ENCODE results near the gene PTK7.
A peak's percentile ranks its signal among the peaks of the same experiment; 100 is the strongest.

PTK7 gene

DNA sequence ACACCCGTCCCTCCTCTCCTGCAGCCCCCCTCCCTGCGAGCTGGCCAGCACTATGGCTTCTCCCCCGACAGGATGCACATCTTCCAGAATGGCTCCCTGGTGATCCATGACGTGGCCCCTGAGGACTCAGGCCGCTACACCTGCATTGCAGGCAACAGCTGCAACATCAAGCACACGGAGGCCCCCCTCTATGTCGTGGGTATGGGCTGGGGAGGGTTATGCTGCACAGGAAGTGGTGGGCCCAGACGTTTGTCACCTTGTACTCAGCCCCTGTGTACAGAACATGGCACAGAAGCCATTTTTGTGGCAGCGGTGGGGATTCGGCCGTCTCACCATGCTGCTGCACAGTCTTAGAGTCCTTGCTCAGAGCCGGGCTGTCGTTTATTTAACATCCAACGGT, 66.0 kb downstream of the PTK7 start:
- DNase-seq (ENCODE audit: low read depth in 2 of 3, low spot score in 2 of 3), result peak in 1 of 3 experiments; percentile 4

DNA sequence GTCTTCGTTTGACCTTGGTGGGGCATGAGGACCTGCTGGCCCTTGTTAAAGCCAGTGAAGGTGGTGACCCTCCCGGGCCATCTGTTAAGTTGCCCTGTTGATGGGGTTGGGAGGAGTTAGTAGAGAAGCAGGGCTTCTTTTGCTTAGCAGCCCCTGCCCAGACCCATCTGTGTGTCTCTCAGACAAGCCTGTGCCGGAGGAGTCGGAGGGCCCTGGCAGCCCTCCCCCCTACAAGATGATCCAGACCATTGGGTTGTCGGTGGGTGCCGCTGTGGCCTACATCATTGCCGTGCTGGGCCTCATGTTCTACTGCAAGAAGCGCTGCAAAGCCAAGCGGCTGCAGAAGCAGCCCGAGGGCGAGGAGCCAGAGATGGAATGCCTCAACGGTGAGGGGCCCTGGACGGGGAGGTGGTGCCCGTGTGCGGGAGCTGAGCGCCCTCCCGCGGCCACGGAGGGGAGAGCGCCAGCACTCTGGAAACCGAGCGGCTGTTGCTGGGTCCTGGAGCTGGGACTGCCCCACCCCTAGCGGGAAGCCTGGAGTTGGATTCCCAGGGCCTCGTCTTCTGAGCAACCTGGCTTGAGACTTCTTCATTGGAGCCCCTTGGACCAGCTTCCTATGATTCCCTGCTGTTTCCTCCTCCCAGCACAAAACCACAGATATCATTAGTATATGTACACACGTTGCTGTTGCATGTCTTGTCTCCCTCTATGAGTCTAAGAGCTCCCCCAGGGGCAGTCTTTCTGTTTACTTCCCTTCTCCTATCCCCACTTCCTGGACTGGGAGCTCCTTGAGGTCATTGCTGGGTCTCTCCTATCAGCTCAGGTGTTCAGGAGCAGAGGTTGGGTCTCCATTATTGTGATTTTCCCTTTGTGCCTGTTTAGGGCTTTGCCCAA, 67.4 kb downstream of the PTK7 start:
- peak; percentile 63 to 70 (median 64) for DNase-seq (ENCODE audit: low read depth in 2 of 3, low spot score in 2 of 3)

DNA sequence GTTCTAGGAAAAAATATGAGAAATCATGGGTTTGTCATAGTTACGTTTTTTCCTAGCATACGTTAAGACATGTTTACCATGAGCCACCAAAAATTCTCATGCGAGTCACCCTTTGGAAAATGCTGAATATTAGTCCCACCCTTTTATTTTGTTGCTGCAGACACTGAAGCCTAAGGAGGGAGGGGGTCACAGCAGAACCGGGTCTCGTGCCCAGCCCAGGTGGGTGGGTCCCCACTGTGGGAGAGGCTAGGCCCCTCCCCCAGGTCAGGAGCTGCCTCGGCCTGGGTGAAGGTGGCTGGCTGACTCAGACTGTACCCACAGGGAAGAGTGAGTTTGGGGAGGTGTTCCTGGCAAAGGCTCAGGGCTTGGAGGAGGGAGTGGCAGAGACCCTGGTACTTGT, 68.8 kb downstream of the PTK7 start:
- DNase-seq (ENCODE audit: low read depth in 2 of 3, low spot score in 2 of 3), result no peak

DNA sequence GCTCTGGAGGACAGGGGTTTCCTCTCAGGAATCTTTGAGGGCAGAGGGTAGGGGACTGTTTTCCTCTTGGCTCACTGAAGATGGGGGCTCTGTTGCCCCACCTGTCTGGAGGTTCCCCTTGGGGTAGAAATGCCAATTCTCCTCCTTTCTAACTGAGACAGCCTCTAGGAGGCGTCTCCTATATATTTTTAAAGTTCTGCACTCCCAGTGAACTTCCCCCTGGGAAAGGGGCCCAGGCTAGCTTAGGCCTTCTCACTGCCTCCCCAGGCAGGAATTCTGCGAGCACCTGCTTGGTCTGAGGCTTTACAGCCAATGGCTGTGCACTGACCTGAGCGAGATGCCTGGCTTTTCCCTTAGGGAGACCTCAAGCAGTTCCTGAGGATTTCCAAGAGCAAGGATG, 70.1 kb downstream of the PTK7 start:
- no peak for DNase-seq (ENCODE audit: low read depth in 2 of 3, low spot score in 2 of 3)

DNA sequence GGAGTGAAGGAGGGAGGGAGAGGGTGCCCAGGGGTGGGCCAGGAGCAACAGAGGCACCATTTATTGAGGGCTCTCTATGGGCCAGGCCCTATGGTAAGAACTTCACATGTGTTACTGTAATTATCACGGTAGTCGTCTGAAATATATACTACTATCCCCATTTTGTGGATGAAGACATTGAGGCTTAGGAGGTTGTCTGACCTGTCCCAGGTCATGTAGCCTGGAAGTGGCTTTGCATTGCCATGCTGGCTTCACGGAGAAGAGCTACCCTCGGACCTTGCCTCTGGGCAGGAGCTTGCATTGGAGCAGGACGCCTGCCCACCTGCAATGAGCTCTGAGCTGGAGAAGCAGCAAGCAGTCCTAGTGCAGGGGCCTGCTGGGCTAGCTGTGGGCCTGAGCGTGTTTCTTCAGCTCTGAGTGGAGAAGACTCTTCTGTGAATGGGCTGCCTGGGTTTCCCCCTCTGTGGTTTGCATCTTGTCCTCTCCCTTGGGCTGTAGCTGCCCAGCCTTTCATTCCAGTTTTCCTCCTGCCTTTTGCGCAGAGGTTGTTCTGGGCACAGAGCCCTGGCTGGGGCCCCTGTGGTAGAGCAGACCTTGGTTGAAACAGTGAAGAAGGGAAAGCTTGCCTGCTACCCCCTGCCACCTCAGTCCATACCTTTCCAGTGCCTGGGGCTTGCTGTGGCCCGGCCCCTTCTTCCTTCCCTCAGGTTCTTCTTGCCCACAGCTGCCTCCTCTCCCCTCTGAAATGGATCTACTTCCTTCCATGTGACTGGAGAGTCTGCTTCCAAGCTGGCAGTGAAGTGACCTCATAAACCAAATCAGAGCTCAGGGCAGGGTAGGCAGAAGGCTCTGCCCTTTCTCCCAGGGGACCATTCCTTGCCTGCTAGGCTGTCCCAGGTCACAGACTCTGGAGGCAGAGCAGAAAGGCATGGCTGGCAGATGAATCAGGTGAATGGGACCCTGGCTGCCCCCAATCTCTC, 70.9 kb downstream of the PTK7 start:
- no peak for DNase-seq (ENCODE audit: low read depth in 2 of 3, low spot score in 2 of 3)

DNA sequence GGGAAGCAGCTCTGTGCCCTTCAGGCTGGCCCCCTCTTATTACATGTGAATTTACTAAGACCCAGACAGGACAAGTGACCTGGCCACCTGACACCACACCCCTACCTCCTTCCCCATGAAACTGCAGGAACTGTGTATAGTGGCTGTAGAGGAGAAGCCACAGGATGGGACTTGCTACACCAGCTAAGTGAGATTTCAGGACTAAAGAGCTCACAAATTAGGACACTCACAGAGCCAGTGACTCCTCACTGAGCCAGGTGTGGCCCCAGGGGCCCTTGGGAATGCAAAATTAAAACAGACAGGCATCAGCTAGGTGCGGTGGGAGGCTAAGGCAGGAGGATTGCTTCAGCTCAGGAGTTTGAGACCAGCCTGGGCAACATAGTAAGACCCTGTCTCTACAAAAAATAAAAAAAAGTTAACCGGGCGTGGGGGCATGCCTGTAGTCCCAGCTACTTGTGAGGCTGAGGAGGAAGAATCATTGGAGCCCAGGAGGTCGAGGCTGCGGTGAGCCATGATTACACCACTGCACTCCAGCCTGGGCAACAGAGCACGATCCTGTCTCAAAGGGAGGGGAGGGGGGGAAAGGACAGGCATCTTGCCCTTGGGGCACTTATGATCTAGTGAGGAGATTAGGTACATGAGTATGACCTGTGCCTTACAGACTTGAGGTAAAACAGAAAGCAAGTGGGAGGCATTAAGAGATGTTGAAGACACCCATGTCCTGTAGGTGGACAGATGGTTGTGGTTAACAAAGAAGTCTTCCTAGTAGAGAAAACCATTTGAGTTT, 71.8 kb downstream of the PTK7 start:
- DNase-seq (ENCODE audit: low read depth in 2 of 3, low spot score in 2 of 3), result no peak

DNA sequence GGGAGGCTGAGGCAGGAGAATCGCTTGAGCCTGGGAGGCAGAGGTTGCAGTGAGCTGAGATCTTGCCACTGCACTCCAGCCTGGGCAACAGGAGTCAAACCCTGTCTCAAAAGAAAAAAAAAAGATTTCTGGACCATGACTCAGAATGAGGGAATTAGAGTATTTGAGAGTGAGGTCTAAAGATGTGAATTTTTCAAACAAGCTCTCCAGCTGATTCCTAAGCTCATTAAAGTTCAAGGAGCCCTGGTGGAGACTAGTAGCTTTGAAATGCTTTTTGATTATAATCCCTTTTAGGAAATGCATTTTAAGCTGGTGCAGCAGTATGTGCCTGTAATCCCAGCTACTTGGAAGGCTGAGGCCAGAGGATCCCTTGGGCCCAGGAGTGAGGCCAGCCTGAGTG, 73.2 kb downstream of the PTK7 start:
- DNase-seq (ENCODE audit: low read depth in 2 of 3, low spot score in 2 of 3), result no peak

DNA sequence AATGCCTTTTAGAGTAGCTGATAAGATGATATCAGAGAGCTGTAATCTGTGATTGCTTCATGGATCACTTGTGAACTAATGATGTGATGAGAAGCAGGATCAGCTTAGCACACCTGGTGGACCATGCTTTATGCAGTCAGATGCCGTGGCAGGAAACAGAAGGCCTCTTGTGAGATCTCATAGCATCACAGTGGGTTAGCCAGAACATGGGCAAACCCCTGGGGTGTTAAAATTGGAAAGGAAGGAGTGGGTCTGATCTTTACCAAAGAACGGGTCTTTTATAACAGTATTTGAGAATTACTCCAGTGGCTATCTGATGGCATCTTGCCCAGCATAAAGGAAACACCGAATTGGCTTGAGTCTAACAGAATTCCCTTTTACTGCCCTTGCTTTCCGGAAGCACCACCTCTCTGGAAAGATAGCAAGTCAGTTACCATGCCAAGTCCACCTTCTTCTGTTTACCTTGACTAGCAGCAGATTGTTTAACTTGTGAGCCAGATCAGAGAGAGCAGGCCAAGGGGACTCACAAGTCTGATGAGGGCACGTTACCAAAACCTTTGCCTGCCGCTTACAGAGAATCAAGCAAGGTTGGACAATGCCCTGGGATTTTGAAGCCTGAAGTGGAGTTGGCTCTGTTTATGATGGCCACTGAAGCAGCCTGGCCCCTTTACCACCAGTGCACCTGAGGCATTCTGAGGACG, 74.1 kb downstream of the PTK7 start:
- no peak for DNase-seq (ENCODE audit: low read depth in 2 of 3, low spot score in 2 of 3)

DNA sequence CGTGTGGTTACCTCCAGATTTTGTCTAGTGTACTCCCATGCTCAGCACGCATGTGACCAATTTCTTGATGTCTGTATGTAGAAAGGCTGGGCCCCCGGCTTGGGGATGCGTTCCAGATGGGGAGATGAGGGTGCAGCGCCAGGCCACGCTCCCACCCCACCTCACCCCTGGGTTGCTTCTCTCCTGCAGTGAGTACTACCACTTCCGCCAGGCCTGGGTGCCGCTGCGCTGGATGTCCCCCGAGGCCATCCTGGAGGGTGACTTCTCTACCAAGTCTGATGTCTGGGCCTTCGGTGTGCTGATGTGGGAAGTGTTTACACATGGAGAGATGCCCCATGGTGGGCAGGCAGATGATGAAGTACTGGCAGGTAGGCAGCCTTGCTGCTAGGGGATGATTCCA, 83.5 kb downstream of the PTK7 start:
- DNase-seq (ENCODE audit: low read depth in 2 of 3, low spot score in 2 of 3), result no peak

DNA sequence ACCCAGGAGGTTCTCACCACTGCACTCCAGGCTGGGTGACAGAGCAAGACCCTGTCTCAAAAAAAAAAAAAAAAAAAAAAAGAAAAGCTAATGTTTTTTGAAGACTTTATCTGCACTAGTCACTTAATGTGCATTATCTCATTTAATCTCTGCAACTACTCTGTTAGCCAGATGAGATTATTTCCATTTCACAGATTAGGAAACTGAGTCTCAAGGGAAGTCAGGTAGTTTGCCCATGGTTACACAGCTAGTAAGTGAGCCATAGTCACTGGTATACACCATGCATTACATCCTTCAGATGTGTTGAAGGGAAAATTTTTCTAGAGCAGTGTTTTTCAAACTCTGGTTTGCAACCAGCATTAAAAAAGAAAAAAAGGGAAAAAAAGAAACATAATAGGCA, 87.8 kb downstream of the PTK7 start:
- no peak for DNase-seq (ENCODE audit: low read depth in 2 of 3, low spot score in 2 of 3)

DNA sequence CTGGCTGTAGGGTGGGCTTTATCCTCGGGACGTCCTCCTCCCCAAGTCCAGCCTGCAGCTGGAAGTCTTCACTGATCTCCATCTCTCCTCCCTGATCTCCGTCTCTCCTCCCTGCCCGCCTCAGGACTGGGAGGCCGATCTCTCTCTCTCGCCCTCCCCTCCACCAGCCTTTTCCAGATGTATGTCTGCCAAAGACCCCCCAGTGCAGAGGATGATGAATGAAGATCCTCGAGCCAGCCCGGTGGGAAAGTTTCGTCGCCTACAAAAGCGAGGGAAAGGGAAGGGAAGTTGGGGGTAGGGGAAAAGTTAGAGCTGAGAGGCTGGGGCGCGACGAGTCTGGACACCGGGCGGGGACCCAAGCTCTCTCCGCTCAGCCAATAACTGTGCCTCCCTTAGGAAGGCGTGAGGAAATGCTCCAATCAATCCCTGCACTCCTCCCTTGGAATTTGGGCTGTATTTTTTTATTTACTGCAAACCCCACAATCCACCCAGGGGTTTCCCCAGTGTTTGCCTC, 94.4 kb downstream of the PTK7 start:
- no peak for DNase-seq (ENCODE audit: low read depth in 2 of 3, low spot score in 2 of 3)

DNA sequence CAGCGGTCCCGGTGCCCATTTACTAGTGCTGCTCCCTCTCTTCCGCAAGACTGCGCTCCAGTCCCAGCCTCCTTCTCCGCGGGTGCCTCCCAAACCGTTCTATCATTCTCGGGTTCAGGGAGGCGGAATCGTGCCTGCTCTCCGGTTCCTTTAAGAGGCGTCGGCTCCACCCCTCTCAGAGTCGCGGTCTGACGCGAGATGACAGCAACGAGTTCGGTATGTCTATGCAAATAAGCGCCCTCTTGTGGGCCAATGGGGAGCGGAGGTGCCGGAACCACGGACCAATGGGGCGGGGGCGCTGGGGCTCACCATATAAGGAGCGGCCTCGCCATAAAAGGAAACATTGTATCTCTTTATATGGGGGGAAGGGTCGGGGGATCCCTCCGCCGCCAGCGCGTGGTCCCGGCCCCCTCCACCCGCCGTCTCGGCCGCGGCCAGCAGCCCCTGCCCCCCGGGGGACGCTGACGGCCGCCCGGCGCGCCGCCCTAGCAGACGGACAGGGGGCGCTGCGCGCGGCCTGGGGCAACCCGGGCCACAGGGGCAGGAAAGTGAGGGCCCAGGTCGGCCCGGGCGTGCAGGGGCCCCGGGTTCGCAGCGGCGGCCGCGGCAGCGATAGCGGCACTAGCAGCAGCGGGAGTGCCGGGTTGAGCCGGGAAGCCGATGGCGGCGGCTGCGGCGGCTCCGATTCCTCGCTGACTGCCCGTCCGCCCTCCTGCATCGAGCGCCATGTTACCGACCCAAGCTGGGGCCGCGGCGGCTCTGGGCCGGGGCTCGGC, 95.0 kb downstream of the PTK7 start, which contains the start of gene SRF:
TSS of gene SRF (plus strand) at position 339 of the 776 bp plus-strand sequence. CDS start at position 727, 388 bp downstream.
- peak; percentile 91 to 98 (median 97) for DNase-seq (ENCODE audit: low read depth in 2 of 3, low spot score in 2 of 3)

DNA sequence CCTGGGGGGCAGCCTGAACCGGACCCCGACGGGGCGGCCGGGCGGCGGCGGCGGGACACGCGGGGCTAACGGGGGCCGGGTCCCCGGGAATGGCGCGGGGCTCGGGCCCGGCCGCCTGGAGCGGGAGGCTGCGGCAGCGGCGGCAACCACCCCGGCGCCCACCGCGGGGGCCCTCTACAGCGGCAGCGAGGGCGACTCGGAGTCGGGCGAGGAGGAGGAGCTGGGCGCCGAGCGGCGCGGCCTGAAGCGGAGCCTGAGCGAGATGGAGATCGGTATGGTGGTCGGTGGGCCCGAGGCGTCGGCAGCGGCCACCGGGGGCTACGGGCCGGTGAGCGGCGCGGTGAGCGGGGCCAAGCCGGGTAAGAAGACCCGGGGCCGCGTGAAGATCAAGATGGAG, 95.6 kb downstream of the PTK7 start:
- DNase-seq (ENCODE audit: low read depth in 2 of 3, low spot score in 2 of 3), result no peak

DNA sequence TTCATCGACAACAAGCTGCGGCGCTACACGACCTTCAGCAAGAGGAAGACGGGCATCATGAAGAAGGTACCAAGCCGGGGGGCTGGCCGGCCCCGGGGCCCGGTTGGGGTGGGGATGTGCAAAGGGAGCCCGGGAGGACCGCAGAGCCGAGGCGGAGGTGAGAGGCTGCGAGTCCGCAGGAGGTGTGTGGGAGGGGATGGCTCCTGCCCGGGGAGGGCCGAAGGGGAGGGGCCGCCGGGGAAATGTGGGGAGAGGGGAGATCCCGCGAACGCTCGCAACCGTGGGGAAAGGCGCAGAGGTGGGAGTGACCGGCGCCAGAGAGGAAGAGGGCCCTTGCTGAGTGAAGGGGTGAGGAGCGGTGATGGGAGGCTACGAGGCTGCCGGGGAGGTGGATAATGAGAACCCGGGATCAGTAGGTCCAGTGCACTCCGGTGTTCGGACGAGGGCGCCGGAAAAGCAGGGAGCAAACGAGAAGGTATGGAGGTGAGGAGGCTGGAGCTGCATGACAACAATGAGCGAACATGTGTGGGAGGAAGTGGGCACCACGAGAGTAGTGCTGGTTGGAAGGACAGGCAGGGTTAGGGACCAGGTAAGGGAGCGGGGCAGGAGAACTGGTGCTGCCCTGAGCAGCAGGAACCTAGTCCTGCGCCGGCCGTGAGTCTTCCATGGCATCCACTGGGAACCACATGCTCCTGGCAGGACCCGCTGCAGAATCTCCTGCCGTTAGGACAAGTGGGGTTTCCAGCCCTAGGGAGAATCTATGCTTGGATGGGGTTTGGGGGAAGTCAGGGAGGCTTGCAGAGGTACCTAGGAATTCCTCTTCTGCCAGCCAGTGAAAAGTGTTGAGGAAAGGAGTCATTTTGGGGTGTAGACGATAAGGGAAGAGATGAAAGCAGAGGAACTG, 96.2 kb downstream of the PTK7 start:
- DNase-seq (ENCODE audit: low read depth in 2 of 3, low spot score in 2 of 3), result peak in 2 of 3 experiments; percentile 17 to 36

DNA sequence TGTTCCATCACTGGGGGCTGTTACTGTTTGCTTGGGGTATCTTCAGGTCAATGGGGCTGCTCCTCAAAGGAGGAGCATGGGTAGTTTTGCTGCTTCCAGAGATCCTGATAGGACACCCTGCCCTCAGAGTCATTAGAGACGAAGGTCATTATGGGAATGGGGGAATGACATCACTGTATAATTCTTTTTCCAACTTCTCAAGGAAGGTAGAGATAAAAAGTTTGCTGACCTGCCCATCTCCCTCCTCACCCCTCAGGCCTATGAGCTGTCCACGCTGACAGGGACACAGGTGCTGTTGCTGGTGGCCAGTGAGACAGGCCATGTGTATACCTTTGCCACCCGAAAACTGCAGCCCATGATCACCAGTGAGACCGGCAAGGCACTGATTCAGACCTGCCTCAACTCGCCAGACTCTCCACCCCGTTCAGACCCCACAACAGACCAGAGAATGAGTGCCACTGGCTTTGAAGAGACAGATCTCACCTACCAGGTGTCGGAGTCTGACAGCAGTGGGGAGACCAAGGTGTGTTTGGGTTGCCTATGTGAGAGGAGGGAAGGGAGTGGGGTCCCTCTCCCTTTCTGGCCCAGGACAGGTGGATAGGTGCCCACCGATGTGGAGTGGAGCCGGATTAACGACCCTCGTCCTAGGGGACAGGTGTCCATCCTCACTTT, 97.6 kb downstream of the PTK7 start:
- no peak for DNase-seq (ENCODE audit: low read depth in 2 of 3, low spot score in 2 of 3)

DNA sequence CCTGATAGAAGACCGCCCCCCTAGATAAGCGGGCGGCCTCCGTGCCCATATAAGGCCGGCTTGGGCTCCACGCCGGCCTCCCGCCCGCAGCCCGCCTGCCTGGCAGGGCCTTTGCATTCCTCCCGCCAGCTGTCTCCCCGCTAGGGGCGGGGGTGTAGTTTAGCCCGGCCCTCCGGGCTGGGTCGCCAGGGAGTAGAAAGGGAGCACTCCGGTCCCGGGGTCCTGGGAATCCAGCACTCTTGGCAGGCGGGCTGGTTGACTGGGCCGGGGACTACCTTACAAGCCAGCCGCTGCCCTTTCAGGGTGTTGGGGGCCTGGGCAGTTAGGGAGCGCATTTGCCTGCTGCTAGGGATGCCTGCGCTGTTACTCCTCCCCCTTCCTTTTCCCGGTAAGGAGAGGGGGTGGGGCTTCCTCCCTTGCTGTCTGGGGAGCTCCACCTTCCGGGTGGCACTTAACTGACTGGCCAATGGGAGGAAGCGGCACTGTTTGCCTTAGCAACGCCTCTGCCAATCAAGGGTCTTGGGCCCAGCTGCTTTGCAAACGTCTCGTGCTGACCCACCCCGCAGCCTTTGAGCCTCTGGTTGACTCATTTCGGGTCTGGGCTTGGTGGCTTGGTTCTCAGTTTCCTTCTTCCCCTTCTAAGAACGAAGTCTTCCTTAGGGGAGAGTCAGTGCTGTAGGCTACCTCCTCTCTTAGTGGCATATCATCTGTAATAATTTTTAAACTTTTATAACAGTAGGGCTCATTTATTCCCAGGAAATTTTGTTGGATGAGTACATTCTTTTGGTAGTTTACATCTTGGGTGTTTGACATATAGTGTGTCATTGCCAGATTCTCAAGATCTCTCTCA, 98.4 kb downstream of the PTK7 start:
- DNase-seq (ENCODE audit: low read depth in 2 of 3, low spot score in 2 of 3), result peak; percentile 70 to 92 (median 80)
